ENCODE measurements around the gene TMEM234. TPM values are rescaled to one million over a fixed set of nuclear protein-coding genes. Genes with fewer than 3 reads are reported as not detected.
A peak's percentile ranks its signal among the peaks of the same experiment; 100 is the strongest.

TMEM234 gene
- total and polyA plus RNA-seq, 2 of the 13 experiments (the other 11 are each of a cell fraction or from before 2014, with no cell fraction given): 6.1 to 9.0 TPM

DNA sequence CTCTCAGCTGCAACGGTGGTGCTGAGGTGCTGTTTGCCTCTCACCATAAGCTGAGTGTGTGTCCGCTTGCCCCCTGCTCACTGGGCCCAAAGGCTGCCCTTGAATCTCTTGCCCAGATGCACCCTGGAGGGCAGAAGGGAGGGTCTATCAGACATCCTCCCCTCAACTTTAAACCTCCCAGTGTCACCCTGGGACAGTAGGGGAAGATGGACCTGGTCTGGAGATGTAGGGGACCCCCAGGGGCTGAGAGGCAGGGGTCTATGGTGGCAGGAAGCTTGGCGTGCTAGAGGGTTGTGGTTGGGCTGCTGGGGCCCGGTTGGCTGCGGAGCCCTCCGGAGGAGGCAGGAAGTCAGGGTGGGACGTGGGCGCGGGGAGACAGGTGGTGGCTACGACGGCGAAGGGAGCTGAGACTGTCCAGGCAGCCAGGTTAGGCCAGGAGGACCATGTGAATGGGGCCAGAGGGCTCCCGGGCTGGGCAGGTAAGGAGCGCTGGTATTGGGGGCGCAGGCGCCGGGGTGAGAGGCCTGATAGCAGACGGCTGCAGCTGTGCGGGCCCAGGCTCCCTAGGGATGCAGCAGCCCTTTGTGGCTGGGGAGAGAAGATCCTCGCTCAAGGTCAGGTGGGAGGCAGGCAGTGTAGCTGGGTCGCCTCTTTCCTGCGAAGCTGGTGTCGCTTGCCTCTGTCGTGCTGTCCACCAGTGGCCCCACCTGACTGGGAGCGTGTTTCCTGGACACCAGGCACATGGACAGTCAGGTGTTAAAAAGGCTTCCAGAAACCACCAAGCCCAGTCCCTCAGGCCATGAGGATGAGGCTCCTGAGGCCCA lies 29.0 kb upstream of the TMEM234 start, which contains the start of gene LCK:
LCK (plus strand) TSS at position 373 of the 824 bp plus-strand sequence. CDS start 23,065 bp downstream, outside the sequence.
- intact Hi-C loops (cut with micrococcal nuclease; ENCODE audit: unreplicated experiment): no loop called here
- WGBS (ENCODE audit: low lambda C conversion rate): 52% methylated on average over 22 of the region's 25 CpGs
- TF ChIP-seq, protein P1, sequence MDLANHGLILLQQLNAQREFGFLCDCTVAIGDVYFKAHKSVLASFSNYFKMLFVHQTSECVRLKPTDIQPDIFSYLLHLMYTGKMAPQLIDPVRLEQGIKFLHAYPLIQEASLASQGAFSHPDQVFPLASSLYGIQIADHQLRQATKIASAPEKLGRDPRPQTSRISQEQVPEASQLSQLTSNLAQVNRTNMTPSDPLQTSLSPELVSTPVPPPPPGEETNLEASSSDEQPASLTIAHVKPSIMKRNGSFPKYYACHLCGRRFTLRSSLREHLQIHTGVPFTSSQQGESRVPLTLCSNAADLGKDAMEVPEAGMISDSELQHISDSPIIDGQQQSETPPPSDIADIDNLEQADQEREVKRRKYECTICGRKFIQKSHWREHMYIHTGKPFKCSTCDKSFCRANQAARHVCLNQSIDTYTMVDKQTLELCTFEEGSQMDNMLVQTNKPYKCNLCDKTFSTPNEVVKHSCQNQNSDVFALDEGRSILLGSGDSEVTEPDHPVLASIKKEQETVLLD (CRISPR knock-in tag; IDR thresholded peaks at IDR 0.05; ENCODE audit: low read depth): 0 out of 2 replicates have a peak, but pooled peaks have one; percentile 18
- peak; percentile 8; the same call in 1 of the 2 replicates for TF ChIP-seq SALL1 (CRISPR knock-in tag; IDR thresholded peaks at IDR 0.05)
- peak; percentile 63; the same call in 1 of the 2 replicates for TF ChIP-seq EEA1 (CRISPR knock-in tag; IDR thresholded peaks at IDR 0.05; ENCODE audit: borderline replicate concordance)
- TF ChIP-seq HOXA5 (CRISPR knock-in tag; IDR thresholded peaks at IDR 0.05): no peak
- TF ChIP-seq, protein P2, sequence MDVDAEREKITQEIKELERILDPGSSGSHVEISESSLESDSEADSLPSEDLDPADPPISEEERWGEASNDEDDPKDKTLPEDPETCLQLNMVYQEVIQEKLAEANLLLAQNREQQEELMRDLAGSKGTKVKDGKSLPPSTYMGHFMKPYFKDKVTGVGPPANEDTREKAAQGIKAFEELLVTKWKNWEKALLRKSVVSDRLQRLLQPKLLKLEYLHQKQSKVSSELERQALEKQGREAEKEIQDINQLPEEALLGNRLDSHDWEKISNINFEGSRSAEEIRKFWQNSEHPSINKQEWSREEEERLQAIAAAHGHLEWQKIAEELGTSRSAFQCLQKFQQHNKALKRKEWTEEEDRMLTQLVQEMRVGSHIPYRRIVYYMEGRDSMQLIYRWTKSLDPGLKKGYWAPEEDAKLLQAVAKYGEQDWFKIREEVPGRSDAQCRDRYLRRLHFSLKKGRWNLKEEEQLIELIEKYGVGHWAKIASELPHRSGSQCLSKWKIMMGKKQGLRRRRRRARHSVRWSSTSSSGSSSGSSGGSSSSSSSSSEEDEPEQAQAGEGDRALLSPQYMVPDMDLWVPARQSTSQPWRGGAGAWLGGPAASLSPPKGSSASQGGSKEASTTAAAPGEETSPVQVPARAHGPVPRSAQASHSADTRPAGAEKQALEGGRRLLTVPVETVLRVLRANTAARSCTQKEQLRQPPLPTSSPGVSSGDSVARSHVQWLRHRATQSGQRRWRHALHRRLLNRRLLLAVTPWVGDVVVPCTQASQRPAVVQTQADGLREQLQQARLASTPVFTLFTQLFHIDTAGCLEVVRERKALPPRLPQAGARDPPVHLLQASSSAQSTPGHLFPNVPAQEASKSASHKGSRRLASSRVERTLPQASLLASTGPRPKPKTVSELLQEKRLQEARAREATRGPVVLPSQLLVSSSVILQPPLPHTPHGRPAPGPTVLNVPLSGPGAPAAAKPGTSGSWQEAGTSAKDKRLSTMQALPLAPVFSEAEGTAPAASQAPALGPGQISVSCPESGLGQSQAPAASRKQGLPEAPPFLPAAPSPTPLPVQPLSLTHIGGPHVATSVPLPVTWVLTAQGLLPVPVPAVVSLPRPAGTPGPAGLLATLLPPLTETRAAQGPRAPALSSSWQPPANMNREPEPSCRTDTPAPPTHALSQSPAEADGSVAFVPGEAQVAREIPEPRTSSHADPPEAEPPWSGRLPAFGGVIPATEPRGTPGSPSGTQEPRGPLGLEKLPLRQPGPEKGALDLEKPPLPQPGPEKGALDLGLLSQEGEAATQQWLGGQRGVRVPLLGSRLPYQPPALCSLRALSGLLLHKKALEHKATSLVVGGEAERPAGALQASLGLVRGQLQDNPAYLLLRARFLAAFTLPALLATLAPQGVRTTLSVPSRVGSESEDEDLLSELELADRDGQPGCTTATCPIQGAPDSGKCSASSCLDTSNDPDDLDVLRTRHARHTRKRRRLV (CRISPR knock-in tag; IDR thresholded peaks at IDR 0.05): peak; percentile 95
- TF ChIP-seq TAF1 (CRISPR knock-in tag; IDR thresholded peaks at IDR 0.05): 0 out of 2 replicates have a peak, but pooled peaks have one; percentile 38
- 0 out of 2 replicates have a peak, but pooled peaks have one; percentile 5 for TF ChIP-seq ZNF451 (CRISPR knock-in tag; IDR thresholded peaks at IDR 0.05)
- TF ChIP-seq POLR2G (IDR thresholded peaks at IDR 0.05; ENCODE audit: low read depth, low read length): peak; percentile 50; the same call in 1 of the 2 replicates
- no peak for TF ChIP-seq RORA (CRISPR knock-in tag; IDR thresholded peaks at IDR 0.05)
- TF ChIP-seq XRCC5 (optimal IDR thresholded peaks at IDR 0.05; ENCODE audit: low read length): no peak
- TF ChIP-seq, protein P3, sequence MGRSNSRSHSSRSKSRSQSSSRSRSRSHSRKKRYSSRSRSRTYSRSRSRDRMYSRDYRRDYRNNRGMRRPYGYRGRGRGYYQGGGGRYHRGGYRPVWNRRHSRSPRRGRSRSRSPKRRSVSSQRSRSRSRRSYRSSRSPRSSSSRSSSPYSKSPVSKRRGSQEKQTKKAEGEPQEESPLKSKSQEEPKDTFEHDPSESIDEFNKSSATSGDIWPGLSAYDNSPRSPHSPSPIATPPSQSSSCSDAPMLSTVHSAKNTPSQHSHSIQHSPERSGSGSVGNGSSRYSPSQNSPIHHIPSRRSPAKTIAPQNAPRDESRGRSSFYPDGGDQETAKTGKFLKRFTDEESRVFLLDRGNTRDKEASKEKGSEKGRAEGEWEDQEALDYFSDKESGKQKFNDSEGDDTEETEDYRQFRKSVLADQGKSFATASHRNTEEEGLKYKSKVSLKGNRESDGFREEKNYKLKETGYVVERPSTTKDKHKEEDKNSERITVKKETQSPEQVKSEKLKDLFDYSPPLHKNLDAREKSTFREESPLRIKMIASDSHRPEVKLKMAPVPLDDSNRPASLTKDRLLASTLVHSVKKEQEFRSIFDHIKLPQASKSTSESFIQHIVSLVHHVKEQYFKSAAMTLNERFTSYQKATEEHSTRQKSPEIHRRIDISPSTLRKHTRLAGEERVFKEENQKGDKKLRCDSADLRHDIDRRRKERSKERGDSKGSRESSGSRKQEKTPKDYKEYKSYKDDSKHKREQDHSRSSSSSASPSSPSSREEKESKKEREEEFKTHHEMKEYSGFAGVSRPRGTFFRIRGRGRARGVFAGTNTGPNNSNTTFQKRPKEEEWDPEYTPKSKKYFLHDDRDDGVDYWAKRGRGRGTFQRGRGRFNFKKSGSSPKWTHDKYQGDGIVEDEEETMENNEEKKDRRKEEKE (IDR thresholded peaks at IDR 0.05): no peak
- peak in 1 of 2 experiments; percentile 79; a peak in 3 of 4 replicates for TF ChIP-seq POLR2A (IDR thresholded peaks at IDR 0.05; ENCODE audit: insufficient read depth in 1 of 2, low read depth in 2 of 2, low read length in 2 of 2)
- TF ChIP-seq, protein P4, sequence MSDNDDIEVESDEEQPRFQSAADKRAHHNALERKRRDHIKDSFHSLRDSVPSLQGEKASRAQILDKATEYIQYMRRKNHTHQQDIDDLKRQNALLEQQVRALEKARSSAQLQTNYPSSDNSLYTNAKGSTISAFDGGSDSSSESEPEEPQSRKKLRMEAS (IDR thresholded peaks at IDR 0.05): peak; percentile 75
- 0 out of 2 replicates have a peak, but pooled peaks have one; percentile 37 for TF ChIP-seq HNRNPL (IDR thresholded peaks at IDR 0.05; ENCODE audit: low read depth, low read length)

More for the DNA sequence above, 29.0 kb upstream of the TMEM234 start, which contains the start of gene LCK:
- Histone ChIP-seq H3K4me2 (ENCODE audit: low read depth, low read length) (peak within 1 kb of the TSS; percentile 91), H3K36me3 (replicated peaks in 1 of 2; ENCODE audit: control insufficient read depth in 1 of 2, insufficient read depth in 2 of 2, low read length in 2 of 2) (no peaks in the 10 kb centered on the region), H3K9ac (ENCODE audit: insufficient read depth, low read depth, low read length) (peak within 1 kb of the TSS; percentile 76), H2AFZ (ENCODE audit: low read length) (no peak within 1 kb of the TSS), H3K9me3 (ENCODE audit: low read length) (no peaks in the 10 kb centered on the region), H4K20me1 (ENCODE audit: insufficient read depth, low read length) (no peaks in the 10 kb centered on the region), H3K79me2 (ENCODE audit: insufficient read depth, low read length) (no peaks in the 10 kb centered on the region), H3K27ac (ENCODE audit: extremely low read length, insufficient read depth, low read length) (peak within 1 kb of the TSS; percentile 92), H3K27me3 (ENCODE audit: control insufficient read depth in 1 of 2, insufficient read depth in 2 of 2, low read length in 2 of 2) (no peaks in the 10 kb centered on the region), H3K4me1 (ENCODE audit: insufficient read depth, low read length) (peaks cover 100% of the 10 kb centered on the region), H3K4me3 (replicated peaks in 1 of 3; ENCODE audit: insufficient read depth in 1 of 3, low read depth in 2 of 3, low read length in 3 of 3) (peak within 1 kb of the TSS; percentile 8 to 53 (median 33); a peak in 5 of 6 replicates)
- in situ Hi-C loops (cut with HindIII; ENCODE audit: extremely low pct_ligation_motif_present, low pct_unique_long_range_greater_than_20kb): no loop called here
- CTCF ChIA-PET (ENCODE audit: low intra/inter-chr PET ratio, low total read pairs): no interaction called here
- ATAC-seq: peak; percentile 3
- POLR2A ChIA-PET: interaction anchor here (0.8 to 7.1 kb wide), 22 partner anchors 8 to 101 kb away, joined by 3 to 48 read pairs (median 6); partner anchors contain the start of genes HDAC1, MARCKSL1 and TXLNA
- no peak for FAIRE-seq
- no TSS peak for BruUV-seq (replicated peaks)
- no peak for DNase-seq (ENCODE audit: low spot score)
